DMS53 (cell line): ENCODE data around the gene WNT7A.

Experiments
- DNase-seq: peaks from one replicate; lab custom pipeline; 2025; lab: John Stamatoyannopoulos, UW

The WNT7A gene

DNA sequence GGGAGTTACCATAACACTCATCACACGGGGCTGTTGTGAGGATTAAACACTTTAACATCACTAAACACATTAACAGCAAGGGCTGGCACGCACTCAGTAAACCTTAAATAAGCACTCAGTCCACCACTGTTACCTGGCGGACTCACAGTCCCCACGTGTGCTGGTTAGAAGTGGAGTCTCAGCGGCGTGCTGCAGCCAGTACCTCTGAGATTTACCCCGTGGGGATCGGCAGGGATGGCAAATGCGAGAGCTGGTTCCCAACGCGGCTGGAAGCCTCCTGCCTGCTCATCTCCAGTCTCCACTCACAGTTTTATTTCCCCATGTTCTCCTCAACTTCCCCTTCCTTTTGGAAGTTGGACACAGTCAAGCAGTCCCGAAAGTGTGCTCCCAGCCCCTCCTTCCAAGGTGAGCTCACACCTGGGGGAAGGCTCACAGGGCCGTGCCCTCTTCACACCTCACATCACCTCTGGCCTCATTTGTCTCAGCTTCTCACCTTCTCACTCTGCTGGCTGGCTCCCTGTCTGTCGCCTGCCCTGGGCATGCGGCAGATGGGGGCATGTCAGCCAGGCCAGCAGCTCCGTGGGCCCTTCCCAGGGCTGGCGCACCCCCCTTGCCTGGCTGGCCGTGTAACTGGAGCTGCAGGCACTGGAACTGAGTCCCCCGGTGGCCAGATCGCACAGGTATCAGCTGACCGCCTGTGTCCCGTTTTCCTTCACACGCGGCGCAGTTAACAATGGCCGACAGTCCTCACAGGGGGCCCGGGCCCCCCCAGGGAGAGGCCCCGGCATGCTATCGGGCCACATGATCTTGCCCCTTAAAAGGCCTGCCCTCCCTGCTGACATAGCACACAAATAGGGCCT lies 87.1 kb downstream of the WNT7A start:
- DNase-seq: no peak

DNA sequence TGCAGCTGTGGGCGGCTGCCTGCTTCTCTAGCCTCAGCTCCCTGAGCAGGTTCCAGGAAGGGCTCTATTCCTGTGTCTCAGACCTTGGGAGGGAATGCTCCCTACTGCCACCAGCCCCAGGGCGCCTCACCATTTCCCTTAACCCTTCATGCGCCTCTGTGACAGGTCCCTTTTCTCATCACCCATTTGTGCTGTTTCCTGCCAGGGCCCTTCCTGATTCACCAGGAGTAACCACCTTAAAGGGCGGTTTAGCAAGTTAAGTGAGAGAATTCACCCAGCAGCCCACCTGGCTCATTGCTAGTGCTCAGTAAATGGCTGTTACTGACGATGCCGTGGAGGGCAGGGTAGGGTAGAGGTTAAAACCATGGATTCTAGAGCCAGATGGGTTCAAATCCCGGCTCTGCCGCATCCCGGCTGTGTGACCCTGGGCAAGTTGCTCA lies 87.8 kb downstream of the WNT7A start:
- DNase-seq: no peak

DNA sequence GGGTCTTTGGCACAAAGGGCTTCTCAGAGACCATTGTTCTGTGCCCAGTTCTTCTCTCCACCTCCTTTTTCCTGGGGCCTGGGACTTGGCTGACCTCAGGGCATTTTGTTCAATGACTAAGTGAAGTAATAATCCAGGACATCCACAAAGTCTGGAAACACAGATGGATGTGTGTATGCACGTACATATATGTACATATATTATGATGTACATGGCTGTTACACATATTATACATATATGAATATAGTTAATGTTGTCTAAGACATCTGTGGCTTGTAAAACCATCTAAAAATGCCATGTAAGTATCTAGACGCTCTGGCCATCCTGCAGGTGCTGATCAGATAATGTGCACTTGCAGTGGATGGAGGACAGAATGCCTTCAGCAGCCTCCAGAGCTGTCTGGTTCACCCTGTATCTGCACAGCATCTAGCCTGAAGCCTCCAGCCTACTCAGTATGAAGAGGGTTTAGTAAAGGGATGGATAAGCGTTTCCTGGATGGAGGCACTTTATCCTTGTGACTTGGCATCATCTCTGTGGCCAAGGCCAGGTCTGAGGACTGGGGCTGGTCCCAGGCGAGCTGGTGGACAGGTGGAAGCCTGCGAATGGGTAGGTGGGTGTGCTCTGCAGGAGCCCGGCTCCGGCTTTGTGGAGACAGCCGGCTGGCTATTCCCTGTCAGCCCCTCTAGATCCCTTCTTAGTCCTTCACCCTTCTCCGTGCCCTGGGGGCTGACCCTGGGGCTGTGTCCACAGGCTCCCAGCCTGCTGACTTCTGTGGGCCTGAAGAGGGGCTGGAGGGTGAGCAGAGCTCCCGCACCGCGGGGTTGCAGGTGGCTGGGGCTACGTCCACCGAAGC lies 88.4 kb downstream of the WNT7A start:
- DNase-seq: no peak

DNA sequence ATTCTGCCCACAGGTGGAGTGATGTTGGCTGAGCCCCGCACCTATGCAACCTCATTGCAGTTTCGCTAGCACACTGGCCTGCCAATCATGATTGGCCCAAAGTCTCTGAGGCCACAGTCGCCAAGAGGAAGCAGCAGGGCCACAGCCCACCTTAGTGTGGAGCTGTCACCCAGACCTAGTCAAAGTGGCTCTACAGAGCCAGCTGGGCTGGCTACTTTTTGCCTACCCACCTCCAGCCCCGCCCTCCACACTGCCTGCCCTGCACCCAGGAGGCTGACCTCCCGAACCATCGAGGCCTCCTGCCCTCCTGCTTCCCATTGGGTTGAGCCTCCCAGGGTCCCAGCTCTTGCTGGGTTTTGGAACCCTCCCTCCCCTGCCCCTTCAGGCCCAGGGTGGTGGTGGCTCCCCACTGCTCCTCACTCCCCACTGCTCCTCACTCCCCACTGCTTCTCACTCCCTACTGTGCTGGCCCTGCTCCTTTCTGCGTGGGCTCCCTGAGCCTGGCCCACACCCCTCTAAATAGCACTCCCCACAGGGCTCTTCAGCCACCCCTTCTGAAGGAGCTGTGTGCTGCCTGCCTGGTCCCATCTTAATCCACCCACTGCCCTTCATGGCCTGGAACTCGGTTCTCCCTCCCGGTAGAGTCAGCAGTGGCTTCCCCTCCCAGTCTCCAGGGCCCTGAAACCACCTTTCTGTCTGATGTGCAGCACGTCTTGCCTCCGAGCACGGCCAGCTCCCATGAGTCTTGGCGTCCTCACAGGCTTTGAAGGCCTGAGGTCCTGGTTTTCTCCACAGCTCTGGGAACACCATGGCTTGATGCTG lies 89.3 kb downstream of the WNT7A start:
- DNase-seq: no peak

DNA sequence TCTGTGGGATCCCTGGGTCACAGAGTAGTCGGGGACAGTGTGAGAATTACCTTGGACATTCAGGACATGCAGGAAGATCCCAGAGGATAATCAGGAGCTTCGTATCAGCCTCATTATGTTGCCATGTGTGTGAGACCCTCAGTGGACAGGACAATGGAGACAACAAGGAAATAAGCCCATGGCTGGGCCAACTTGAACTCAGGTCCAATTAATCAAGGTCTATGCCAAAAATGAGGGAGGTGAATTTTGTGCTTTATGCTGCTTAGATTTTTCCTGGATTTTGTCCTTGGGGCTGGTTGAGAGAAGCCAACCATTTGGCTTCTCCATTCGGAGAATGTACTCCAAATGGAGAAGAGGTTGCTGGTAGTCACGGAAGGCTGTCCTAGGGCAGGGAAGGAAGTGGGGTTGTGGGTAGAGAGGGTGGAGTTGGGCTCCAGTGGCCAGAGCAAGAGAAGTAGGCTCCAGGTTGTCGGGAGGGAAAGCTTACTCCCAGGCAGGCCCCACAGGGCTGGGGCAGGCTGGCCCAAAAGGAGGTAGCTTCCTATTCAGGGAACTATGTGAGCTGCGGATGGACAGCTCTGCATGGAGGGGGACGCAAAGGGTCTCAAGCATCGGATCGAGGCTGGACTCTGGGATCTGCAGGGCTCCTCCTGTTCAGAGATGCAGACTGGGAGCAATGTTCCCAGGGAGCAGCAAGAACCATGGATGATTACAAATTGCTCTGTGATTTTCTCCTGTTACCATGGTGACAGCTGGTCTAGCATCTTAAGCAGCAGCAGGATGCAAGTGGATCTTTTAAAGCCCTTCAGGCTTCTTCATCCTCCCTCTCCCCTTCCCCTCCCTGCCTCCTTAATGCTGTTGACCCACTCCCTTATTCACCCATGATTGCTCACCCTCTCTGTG lies 91.1 kb downstream of the WNT7A start:
- no peak for DNase-seq

DNA sequence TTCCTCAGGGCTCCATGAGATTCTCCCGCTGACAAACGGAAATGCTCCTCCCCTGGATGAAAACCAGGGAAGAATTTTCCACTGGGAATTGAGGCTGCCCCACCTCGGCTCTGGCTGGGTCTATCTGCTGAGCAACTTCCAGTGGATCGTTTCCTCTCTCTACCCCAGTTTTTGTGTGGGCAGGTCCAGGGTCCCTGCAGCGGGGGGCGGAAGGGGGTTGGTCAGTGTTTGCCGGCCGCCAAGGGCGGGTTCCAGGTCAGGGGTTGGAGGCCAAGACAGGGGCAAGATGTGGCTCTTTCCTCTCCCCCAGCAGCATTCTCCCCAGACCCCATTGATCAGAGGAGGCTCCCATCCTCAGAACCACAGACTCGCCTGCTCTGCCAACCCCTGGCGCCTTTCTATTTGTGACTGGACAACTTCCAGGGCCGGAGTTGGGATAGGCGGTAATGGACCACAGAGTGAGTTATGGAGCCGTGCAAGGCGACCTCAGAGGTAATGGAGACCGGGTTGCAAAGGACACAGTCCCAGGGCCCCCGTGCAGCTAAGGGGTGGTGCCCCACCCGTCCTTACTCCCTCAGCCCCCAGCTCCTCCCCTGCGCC lies 92.2 kb downstream of the WNT7A start:
- DNase-seq: no peak

DNA sequence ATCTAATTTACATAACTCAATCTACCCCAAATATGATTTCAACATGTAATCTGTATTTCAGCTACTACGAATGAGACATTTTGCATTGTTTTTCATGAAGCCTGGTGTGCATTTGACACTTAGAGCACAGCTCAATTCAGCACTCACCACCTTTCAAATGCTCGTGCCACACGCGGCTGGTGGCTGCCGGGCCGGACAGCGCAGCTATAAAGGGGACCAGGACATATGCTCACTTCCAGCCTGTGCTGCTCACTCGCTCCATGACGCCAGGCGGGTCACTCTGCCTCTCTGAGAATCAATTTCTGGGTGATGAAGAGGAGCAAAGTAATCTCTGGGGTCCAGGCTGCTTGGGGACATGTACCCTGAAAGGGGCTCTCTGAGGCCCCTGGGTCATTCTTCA lies 93.1 kb downstream of the WNT7A start:
- no peak for DNase-seq

DNA sequence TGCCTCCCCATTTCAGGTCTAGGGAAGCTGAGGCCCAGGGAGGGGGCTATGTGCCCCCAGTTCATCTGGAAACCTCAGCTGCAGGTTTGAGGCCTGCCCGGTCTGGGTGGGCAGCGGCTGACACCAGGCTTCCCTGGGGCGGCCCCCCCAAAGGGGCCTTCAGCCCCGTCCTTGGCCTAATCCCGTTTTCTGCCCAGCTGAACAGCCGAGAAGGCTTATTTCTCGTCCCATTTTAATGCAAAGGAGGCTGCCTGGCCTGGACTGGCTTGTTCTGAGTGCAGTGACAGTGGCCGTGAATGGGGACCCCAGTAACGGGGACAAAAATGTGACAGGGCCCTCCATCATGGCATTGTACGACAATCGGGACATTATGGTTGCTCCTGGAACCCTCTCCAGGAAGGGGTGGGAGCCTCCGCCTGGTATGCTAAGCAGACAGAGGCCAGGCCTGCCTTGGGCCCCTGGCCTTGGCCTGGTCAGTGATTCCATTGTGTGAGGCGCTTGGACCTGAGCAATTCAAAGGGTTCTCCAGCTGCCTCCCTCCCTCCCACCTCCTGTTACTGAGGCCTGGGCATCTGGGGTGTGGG lies 93.9 kb downstream of the WNT7A start:
- no peak for DNase-seq

DNA sequence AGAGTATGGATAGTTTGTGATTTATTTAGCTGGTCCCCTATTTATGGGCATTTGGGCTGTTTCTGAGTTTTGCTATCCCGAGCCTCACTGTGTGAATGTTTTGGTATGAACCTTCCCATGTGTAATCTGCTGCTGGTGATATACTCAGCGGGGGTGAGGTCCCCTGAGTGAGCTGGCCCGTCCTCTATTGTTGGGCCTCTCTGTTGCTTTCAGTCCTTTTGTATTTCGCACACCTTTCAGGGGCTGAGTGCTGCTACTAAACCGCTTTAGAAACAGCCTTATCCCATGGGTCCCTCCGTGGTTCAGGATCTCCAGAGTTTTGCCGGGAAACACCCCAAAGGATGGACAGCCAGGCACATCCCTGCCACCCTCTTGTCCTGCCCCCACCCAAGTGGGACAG lies 94.5 kb downstream of the WNT7A start:
- DNase-seq: no peak

DNA sequence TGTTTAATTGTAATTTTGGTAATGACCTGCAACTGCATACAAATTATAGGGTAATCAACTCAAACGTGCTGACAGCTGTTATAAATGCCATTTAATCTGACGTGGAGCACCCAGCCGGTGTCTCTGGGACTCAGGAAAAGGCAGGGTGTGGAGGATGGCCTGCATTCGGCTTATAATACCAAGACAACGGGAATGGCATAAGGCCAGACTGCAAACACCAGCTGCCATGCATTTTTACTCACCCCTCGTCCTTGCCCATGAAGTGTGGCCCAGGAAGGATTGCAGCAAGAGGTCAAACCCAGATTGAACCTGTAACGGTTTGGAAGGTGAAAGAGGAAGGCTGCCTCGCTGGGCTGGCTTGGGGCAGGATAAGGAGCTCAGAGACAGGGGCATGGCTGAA lies 96.4 kb downstream of the WNT7A start:
- DNase-seq: no peak

DNA sequence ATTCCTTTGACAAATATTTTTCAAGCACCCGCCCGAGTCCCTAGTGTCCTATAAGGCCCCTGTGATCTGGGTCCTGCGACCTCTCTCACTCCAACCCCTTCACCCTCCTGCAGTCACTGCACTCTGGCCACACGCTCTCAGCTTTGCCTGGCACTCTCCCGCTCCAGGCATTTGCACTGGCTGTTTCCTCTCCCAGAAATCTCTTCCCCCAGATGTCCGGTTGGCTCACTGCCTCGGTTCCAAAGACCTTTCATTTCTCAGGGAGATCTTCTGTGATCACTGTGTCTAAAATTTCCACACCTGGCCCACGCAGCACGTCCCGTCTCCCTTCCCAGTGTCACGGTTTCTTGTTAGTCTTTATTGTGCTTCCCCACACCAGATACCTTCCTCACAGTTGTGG lies 97.4 kb downstream of the WNT7A start:
- no peak for DNase-seq

DNA sequence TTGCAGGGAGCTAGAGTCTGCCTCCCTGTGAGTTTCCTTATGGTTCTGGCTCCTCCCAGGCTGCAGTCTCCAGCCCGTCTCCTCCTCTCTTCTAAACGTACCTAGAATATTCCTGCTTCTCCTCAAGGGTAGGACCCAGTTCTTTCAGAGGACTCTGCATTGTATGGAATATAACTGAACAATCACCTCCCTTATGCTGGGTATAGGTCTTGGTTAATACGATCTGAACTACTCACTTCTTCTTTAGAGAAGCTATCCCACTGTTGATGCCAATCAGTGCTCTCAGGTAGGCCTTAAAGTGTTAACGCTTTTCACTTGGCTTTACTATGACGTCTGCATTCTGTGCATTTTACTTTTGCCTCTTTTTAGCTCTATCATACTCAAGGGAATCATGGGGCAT lies 98.5 kb downstream of the WNT7A start:
- no peak for DNase-seq

DNA sequence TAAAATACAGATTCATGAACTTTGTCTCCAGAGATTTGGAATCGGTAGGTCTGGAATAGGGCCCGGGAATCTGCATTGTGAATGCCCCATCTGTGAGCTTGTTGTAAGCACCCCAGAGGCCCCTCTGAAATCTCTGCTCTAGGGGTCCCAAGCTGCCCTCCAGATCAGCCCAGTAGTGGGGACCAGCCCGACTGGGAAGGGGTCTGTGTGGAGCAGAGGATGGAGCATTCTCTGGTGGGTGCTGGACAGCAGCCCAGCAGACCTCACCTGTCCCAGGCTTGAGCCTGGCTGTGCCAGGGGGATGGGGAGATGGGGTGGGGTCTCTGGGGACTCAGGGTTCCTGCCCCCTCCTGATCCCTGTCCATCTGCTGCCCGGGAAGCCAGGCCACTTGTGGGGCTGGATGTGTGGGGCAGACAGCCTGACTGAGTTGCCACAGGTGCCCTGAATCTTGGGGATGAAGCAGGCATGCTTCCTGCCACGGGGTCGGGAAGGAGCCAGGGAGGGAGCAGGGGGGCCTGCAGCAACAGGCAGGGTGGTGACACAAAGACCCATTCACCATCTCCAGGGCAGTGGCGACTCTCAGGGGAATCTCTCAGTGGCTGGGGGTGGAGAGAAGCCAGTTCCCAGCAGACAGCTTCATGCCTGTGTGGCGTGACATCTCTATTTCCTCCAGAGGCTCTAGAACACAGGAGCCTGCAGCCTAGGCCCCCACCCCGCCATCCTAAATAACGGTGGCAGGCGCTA lies 99.3 kb downstream of the WNT7A start:
- no peak for DNase-seq

DNA sequence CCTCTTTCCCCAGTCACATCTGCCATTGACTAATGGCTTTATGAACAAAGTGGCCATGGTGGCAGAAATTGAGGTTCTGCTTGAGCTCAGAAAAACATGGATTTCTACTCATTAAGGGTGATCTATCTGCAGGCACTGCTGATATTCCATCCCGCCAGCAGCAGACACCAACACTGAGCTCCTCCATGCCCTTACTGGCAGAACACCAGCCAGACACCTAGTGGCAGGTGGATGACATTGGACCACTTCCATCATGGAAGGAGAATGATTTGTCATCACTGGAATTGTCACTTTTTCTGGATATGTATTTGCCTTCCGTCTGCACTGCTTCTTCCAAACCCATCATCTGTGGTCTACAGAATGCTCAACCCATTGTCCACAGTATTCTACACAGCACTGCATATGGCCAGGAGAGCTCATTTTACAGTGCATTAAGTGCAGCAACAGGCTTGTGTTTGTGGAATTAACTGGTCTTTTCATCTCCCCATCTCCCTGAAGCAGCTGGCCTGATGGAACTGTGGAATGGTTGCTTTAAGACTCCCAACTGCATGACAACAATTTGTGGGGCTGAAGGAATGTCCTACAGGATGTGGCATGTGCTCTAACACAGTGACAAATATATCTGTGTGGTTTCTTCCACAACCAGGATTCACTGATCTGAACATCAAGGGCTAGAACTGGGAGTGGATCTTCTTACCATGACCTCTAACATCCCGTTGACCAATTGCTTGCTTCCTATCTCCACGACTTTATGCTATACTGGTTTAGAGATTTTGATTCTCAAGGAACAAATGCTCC lies 103.4 kb downstream of the WNT7A start:
- DNase-seq: no peak

DNA sequence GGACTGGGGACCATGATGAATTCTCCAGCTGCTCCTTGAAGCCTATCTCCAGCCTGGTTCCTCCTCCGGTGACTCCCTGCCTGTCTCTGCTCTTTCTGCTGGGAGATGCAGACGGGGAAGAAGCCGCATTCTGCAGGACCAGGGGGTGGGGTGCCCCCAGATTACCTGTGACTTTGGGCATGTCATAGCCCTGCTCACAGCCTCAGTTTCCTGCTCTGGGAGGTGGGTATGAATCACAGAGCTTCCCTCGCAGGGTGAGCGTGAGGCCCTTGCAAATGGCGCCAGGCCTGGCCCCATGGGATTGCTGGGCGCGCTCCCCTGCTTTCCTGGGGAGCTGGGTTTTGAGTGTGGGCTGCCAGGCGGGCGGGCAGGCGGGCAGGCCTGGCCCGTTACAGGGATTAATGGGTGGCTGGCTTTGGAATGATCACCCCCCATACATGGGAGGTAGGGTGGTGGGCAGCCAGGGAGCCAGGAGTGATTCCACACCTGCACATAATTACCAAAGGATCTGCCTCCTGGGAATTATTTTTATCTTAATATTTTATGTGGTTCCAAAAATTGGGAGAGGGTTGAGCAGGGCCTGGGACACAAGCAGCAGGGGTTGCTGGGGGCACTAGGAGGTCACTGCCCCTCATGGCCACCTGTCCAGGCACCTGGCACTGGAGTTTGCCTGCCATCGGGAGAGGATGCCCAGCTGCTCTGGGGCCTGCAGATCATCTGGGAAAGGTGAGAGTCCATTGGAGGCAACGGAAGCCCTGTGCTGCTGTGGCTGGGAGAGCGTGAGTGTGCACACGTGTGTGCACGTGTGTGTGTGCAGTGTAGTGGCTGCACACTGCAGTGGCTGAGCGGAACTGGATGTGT lies 106.8 kb downstream of the WNT7A start:
- no peak for DNase-seq

DNA sequence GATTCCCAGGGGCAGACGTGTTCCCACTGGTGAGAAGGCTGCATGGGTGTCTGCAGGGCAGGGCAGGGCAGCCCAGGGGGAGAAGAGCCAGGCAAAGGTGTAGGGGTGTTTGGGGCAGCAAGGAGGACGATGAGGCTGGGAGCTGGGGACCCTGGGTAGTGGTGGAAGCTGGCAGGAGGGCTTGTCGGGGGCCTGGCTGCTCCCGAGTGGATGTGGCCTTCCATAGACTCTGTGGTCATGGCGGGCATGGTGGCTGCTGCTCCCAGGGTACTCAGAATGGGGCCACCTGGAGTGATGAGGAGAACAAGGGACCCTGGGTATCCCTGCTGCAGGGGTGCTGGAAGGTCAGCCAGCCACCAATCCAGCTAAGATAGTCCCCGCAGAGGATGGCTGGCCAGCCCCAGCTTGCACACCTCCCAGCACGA lies 107.5 kb downstream of the WNT7A start:
- DNase-seq: no peak

DNA sequence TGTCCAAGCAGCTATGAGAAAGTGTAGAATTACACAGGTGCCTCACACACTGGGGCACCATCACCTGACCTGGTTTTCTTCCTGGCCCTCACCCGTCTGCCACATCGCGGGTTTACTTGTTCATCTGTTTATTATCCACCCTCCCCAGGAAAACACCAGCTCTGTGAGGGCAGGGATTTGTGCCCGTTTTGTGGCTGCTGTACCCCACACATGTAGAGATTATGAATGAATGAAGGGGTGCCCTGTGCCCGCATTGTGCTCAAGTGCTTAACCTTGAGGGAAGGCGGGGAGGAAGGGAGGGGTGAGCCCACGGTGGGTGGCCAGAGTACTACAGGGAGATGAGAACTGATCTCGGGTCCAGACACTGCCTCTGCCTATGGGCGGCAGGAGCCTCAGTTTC lies 108.4 kb downstream of the WNT7A start:
- no peak for DNase-seq
